SJSA1 (cell line): ENCODE data around the gene SCNM1. TPM values are rescaled to one million over a fixed set of nuclear protein-coding genes. Genes with fewer than 3 reads are reported as not detected.
"Not testable (repeated sequence)": the region's sequence is repeated elsewhere in the genome, so short reads cannot be mapped to it uniquely, and the experiment has no call there.

Experiments used
- DNase-seq, 2 experiments: peaks; one replicate each; pipeline ENCODE4 v3.0.0-alpha.2; 2015 to 2020; ENCODE audit warnings: low spot score in 2 of 2, low read depth in 1 of 2
- H3K27ac ChIP-seq: fragments of 250-450 bp; sonication (Bioruptor Pico); 2 replicates; pipeline ENCODE4 v1.5.1; 2020; ENCODE audit warnings: mild to moderate bottlenecking, moderate library complexity
- H3K27me3 ChIP-seq: fragments of 250-450 bp; sonication (Bioruptor Pico); replicated peaks from 2 replicates; pipeline ENCODE4 v1.5.1; 2020; ENCODE audit warnings: mild to moderate bottlenecking, moderate library complexity
- H3K36me3 ChIP-seq: fragments of 250-450 bp; sonication (Bioruptor Pico); 2 replicates; pipeline ENCODE4 v1.5.1; 2020; ENCODE audit warnings: mild to moderate bottlenecking
- H3K4me1 ChIP-seq: fragments of 250-450 bp; sonication (Bioruptor Pico); replicated peaks from 2 replicates; pipeline ENCODE4 v1.6.1; 2021; ENCODE audit warnings: mild to moderate bottlenecking
- H3K4me3 ChIP-seq: fragments of 250-450 bp; sonication (Bioruptor Pico); 2 replicates; pipeline ENCODE4 v1.5.1; 2020; ENCODE audit warnings: mild to moderate bottlenecking
- H3K9me3 ChIP-seq: fragments of 250-450 bp; sonication (Bioruptor Pico); replicated peaks from 2 replicates; pipeline ENCODE4 v1.5.1; 2020; ENCODE audit warnings: mild to moderate bottlenecking
- total RNA-seq: library from RNA; depleted of rRNA; stranded (reverse); fragments of >200 nt; shearing (Covaris generic); gene quantifications from 2 replicates; pipeline ENCODE4 v1.2.3, GENCODE V29; 2014

SCNM1 gene
- total RNA-seq, 1 experiment from 2014 or later: 62.9 TPM

DNA sequence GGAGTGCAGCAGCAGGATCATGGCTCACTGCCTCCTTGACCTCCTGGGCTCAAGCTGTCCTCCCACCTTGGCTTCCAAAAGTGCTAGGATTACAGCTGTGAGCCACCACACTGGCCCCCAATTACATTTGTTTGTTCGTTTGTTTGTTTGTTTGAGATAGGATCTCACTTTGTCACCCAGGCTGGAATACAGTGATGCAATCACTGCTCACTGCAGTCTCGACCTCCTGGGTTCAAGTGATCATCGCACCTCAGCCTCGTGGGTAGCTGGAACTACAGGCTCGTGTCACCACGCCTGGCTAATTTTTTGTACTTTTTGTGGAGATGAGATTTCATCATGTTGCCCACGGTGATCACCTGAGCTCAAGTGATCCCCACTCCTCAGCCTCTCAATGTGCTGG is 26.1 kb downstream of the SCNM1 start:
- H3K27ac ChIP-seq: no peak overlapping the region
- no peak for DNase-seq
- no peaks in the 10 kb centered on the region for H3K9me3 ChIP-seq
- no peak overlapping the region for H3K4me3 ChIP-seq
- H3K4me1 ChIP-seq: peaks cover 26% of the 10 kb centered on the region
- H3K27me3 ChIP-seq: no peaks in the 10 kb centered on the region
- no peaks in the 10 kb centered on the region for H3K36me3 ChIP-seq

DNA sequence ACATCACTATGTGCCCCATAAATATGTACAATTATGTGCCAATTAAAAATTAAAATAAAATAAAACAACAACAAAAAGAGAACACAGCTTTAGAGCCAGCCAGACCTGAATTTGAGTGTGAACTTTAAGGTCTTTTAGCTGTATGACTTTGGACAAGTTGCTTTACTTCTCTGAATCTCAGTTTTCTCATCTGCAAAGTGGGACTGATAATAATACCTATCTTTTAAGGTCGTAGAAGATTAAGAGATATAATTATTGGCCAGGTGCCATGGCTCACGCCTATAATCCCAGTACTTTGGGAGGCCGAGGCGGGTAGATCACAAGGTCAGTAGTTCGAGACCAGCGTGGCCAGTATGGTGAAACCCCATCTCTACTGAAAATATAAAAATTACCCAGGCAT is 27.4 kb downstream of the SCNM1 start:
- Histone ChIP-seq H3K27ac (no peak overlapping the region), H3K4me3 (no peak overlapping the region), H3K9me3 (no peaks in the 10 kb centered on the region), H3K4me1 (peaks cover 32% of the 10 kb centered on the region), H3K27me3 (no peaks in the 10 kb centered on the region), H3K36me3 (no peaks in the 10 kb centered on the region)
- DNase-seq: no peak

DNA sequence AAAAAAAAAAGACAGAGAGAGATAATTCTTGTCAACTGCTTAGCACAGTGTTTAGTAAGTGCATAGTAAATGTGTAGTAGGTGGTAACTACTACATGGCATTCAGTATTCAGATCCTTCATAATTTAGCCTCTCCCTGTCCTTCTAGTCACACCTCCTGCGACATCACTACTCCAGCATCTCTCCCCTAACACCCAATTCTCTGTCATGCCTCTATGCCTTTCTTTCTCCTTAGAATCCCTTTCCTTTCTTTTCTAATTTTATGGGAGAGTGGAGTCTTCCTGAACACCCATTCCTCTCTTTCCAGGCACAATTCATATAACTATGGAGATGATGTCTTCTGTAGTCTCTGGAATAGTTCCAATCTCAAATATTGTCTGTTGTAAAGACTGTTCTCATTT is 27.9 kb downstream of the SCNM1 start:
- no peak overlapping the region for H3K4me3 ChIP-seq
- peaks cover 2% of the 10 kb centered on the region for H3K36me3 ChIP-seq
- no peaks in the 10 kb centered on the region for H3K9me3 ChIP-seq
- H3K27ac ChIP-seq: no peak overlapping the region
- DNase-seq: no peak
- peaks cover 27% of the 10 kb centered on the region for H3K4me1 ChIP-seq
- H3K27me3 ChIP-seq: no peaks in the 10 kb centered on the region

DNA sequence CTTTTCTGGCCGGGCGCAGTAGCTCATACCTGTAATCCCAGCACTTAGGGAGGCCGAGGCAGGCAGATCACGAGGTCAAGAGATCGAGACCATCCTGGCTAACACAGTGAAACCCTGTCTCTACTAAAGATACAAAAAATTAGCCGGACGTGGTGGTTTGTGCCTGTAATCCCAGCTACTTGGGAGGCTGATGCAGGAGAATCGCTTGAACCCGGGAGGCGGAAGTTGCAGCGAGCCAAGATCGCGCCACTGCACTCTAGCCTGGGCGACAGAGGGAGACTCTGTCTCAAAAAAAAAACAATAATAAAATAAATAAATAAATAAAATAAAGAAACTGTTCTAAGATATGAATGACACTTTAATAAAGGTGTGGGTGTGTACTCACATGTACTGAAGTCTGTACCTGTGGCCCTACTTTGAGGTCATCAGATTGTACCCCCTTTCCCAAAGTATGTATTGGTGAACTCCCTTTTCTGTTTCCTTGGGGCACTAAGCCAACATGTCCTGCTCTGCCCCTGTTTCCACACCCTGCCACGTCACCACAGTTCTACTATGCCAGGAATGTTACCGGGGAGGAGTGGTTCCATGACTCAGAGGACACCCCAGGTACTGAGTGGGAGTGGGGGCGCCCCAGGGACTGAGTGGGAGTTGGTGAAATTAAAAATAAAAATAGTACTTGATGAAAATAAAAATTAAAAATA is 29.1 kb downstream of the SCNM1 start:
- H3K9me3 ChIP-seq, H3K36me3 ChIP-seq, H3K27me3 ChIP-seq: not testable (repeated sequence)
- peak overlapping the region; percentile 25 for H3K4me3 ChIP-seq
- H3K27ac ChIP-seq: peak overlapping the region; percentile 90
- DNase-seq: peak; percentile 79 to 93
- peaks cover 23% of the 10 kb centered on the region for H3K4me1 ChIP-seq

DNA sequence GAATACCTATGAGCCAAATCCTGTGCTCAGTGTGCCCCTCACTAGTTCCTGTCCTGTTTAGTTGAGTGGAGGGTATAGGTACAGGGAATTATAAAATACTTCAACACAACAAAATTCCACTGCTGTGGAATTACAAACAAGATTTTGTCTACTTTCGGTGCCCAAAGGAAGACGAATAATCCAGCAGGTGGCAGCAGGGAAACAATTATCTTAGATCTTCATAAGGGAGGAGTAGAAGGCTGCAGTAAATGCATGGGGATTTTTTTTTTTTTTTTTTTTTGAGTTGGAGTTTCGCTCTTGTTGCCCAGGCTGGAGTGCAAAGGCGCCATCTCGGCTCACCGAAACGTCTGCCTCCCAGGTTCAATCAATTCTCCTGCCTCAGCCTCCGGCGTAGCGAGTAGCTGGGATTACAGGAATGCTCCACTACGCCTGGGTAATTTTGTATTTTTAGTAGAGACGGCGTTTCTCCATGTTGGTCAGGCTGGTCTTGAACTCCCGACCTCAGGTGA is 30.4 kb downstream of the SCNM1 start:
- peak; percentile 77 to 84 for DNase-seq
- no peaks in the 10 kb centered on the region for H3K9me3 ChIP-seq
- H3K4me3 ChIP-seq: peak overlapping the region; percentile 30
- H3K4me1 ChIP-seq: peaks cover 23% of the 10 kb centered on the region
- H3K27me3 ChIP-seq: no peaks in the 10 kb centered on the region
- H3K27ac ChIP-seq: peak overlapping the region; percentile 90
- H3K36me3 ChIP-seq: peaks cover 8% of the 10 kb centered on the region

DNA sequence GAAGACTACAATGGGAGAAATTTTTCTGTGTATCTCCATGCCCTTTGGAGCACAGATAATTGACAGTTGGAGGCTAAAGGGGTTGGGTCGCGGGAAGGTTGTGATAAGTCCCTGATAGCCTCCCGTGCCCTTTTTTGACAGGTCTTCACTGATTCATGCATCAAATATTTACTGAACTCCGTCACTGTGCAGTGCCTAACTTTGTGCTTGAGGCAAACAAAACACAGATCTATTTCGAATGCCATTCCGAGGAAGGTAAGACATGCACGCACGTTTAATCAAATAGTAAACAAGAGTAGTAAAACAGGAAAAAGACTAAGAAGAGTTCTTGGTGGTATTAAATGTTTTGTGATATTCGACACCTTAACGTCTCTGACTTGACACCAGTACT is 31.9 kb downstream of the SCNM1 start:
- H3K4me1 ChIP-seq: peaks cover 25% of the 10 kb centered on the region
- peak overlapping the region; percentile 64 for H3K4me3 ChIP-seq
- H3K36me3 ChIP-seq: peaks cover 23% of the 10 kb centered on the region
- DNase-seq: no peak
- no peaks in the 10 kb centered on the region for H3K27me3 ChIP-seq
- peak overlapping the region; percentile 74 for H3K27ac ChIP-seq
- H3K9me3 ChIP-seq: no peaks in the 10 kb centered on the region

DNA sequence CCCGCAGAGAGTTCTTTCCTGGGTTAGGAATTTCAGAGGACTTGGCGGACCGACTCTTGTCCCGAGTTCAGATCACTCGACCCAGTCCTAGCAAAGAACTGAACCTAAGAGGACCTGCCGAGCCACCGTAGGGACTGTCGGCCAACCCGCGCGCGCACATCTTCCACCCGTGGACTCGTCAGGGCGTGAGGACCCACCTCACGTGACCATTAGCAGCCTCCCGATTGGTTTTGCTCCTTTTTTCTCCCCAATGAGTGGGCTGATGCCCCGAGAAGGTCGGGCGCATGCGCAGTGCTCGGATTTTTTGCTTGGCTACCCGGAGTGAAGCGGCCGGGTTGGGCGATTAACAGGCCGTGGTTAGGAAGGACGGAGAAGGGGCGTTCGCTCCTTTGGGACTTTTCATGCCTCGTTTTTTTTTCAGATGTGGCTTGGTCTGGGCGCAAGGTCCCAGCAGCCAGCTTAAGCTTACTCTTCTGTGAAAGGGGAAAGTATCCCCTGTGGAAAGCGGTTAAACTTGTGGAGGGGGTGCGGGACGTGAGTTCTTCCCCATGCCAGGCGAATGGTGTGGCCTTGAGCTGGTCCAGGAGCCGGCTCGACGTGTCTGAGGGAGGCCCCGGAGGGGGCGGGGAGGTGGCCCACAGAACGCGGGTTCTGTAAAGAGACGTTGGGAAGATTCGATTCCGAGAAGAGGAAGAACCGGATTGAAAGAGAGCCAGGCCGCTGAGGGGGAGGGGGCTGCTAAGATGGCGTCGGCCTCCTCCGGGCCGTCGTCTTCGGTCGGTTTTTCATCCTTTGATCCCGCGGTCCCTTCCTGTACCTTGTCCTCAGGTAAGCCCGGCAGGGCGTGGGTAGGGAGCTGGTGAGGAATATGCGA is 32.5 kb downstream of the SCNM1 start, which contains the start of gene PIP5K1A:
Gene PIP5K1A, plus strand, starts transcription at position 299 of the 874 bp plus-strand sequence. Its CDS starts 445 bp downstream, at position 744.
- Histone ChIP-seq H3K9me3 (no peaks in the 10 kb centered on the region), H3K27ac (peak within 1 kb of the TSS; percentile 74), H3K4me1 (peaks cover 25% of the 10 kb centered on the region), H3K27me3 (no peaks in the 10 kb centered on the region), H3K4me3 (peak within 1 kb of the TSS; percentile 64), H3K36me3 (peaks cover 29% of the 10 kb centered on the region)
- peak; percentile 96 to 99 for DNase-seq

DNA sequence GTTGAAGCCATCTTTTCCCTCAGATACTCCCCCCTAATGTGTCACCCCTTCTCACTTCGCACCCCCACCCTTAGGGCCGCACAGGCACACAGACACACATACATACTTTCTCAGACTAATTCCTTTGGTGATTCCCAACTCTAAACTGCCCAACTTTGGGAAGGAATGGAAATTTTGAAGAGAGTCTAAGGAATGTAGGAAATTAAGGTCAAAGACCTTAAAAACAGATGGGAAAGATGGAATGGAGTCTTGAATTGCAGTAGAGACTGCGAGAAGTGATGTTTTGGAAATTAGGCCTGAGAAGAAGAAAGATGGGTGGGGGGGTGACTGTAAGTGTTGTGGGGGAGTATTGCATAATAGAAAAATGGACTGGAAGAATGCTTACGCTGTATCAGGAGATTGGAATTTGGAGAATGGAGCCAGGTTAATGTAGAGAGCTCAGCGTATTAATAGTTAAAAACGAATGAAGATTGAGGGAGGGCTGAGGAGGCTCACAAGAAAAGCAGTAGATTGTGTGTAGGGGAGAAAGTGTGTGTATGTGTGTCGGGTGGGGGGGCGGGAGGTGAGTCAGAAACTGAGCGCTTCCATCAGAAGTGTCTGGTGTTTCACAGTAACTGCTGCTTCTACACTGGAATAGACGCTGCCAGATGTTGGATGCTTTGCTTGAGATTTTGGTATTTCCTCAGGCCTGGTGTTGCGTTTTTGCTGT is 34.1 kb downstream of the SCNM1 start:
- Histone ChIP-seq H3K4me1 (peaks cover 20% of the 10 kb centered on the region), H3K36me3 (peaks cover 43% of the 10 kb centered on the region), H3K27me3 (no peaks in the 10 kb centered on the region), H3K9me3 (no peaks in the 10 kb centered on the region), H3K4me3 (peak overlapping the region; percentile 64), H3K27ac (peak overlapping the region; percentile 74)
- peak; percentile 61 to 75 for DNase-seq

DNA sequence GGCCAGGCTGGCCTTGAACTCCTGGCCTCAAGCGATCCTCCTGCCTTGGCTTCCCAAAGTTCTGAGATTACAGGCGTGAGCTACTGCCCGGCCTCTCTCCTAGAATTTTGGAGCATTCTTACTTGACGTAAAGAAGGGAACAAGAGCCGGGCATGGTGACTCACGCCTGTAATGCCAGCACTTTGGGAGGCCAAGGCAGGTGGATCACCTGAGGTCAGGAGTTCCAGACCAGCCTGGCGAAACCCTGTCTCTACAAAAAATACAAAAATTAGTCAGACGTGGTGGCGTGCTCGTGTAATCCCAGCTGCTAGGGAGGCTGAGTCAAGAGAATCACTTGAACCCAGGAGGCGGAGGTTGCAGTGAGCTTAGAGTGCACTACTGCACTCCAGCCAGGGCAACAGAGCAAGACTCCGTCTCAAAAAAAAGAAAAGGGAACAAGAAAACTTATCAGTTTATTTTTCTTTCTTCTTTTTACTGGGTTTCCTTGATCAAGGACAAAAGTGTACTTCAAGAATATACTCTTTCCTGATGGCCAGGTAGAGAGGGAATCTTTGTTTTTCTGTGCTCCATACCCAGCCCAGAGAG is 39.5 kb downstream of the SCNM1 start:
- H3K4me3 ChIP-seq, H3K27me3 ChIP-seq, H3K27ac ChIP-seq, H3K9me3 ChIP-seq, DNase-seq, H3K4me1 ChIP-seq: not testable (repeated sequence)
- H3K36me3 ChIP-seq: peaks cover 90% of the 10 kb centered on the region

DNA sequence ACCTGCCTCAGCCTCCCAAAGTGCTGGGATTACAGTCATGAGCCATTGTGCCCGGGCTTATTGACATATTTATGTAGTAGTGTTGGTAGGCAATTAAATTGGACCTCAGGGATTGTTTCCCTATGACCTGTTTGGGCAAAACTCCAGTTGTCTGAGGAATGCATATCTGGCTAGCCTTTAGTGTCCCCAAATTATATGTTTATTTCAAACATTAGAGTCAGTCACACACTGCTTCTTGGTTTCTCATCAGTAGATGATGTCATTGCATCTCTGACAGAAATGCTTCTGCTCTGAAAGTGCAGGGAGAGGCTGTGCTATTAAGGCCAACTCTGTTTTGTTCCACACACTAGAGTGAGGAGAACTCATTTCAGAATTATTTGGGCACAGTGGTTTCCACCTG is 44.9 kb downstream of the SCNM1 start:
- H3K4me3 ChIP-seq: no peak overlapping the region
- H3K27me3 ChIP-seq: no peaks in the 10 kb centered on the region
- peaks cover 86% of the 10 kb centered on the region for H3K36me3 ChIP-seq
- H3K27ac ChIP-seq: no peak overlapping the region
- no peaks in the 10 kb centered on the region for H3K9me3 ChIP-seq
- no peak for DNase-seq
- H3K4me1 ChIP-seq: no peaks in the 10 kb centered on the region

DNA sequence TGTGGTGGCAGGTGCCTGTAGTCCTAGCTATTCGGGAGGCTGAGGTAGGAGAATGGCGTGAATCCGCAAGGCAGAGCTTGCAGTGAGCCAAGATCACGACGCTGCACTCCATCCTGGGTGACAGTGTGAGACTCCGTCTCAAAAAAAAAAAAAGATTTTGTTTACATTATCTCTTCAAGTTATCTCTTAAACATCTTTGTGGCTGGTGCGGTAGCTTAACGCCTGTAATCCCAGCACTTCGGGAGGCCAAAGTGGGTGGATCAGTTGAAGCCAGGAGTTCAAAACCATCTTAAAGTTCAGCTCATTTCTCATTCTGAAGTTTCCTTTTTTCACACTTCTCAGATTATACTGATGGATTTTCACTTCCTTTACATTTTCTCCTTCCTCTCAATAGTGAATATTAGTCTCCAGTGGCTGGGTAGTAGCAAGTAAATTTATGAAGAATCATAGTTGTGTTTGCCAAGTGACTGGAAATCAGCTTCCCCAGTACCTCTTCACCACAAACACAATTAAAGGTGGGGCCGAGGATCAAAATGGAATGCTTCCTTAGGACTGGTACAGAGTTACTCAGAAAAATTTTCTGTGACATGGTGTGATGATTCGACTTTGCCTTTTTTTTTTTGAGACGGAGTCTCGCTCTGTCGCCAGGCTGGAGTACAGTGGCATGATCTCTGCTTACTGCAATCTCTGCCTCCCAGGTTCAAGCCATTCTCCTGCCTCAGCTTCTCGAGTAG is 46.2 kb downstream of the SCNM1 start:
- H3K27ac ChIP-seq: no peak overlapping the region
- peaks cover 81% of the 10 kb centered on the region for H3K36me3 ChIP-seq
- no peaks in the 10 kb centered on the region for H3K27me3 ChIP-seq
- no peaks in the 10 kb centered on the region for H3K4me1 ChIP-seq
- DNase-seq: no peak
- no peaks in the 10 kb centered on the region for H3K9me3 ChIP-seq
- H3K4me3 ChIP-seq: no peak overlapping the region

DNA sequence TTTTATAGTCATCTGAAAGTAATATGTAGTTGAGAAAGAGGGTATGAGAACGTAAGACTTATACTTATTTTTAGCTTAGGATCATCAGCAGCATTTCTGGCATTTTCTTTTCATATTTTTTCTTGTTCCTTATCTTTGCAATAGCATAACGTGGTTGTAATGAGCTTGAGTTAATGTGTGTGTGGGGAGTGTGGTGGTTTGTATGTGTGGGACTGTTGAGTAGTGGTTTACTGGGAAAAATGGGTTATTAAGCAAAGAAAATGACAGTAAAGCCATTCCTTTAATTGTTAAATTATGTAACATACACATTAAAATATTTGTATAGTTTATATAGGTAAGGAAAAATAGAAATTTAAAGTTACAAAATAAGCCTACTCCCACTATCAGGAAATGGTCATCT is 47.6 kb downstream of the SCNM1 start:
- Histone ChIP-seq H3K27ac (no peak overlapping the region), H3K4me3 (no peak overlapping the region), H3K36me3 (peaks cover 83% of the 10 kb centered on the region), H3K27me3 (no peaks in the 10 kb centered on the region), H3K9me3 (no peaks in the 10 kb centered on the region), H3K4me1 (no peaks in the 10 kb centered on the region)
- no peak for DNase-seq
